ENCODE data around the gene KRT72.
"Not testable (repeated sequence)": the region's sequence is repeated elsewhere in the genome, so short reads cannot be mapped to it uniquely, and the experiment has no call there.

The KRT72 gene

GRCh38 chr12:52605542-52605941, 4.3 kb upstream of the KRT72 start:
- DNase-seq = no peak

- no peak for DNase-seq
These were observed 3.6 kb upstream of the KRT72 start for GRCh38 chr12:52604859-52605258.

GRCh38 chr12:52603314-52603713, 2.1 kb upstream of the KRT72 start:
- no peak for DNase-seq

GRCh38 chr12:52602552-52602951, 1.3 kb upstream of the KRT72 start:
- no peak for DNase-seq

- no peak for DNase-seq
These were observed 408 bp upstream of the KRT72 start for GRCh38 chr12:52601671-52602070.

- DNase-seq = no peak
These were observed 788 bp downstream of the KRT72 start for GRCh38 chr12:52600475-52600874.

- no peak for DNase-seq
These were observed 1.2 kb downstream of the KRT72 start for GRCh38 chr12:52600071-52600470.

GRCh38 chr12:52598966-52599365, 2.3 kb downstream of the KRT72 start:
- DNase-seq = no peak

- DNase-seq = not testable (repeated sequence)
These were observed 7.0 kb downstream of the KRT72 start for GRCh38 chr12:52594237-52594636.

- no peak for DNase-seq
These were observed 9.7 kb downstream of the KRT72 start for GRCh38 chr12:52591521-52591920.

GRCh38 chr12:52590021-52590420, 11.2 kb downstream of the KRT72 start:
- no peak for DNase-seq

- DNase-seq = no peak
These were observed 13.7 kb downstream of the KRT72 start for GRCh38 chr12:52587563-52587962.

- no peak for DNase-seq
These were observed 15.3 kb downstream of the KRT72 start for GRCh38 chr12:52585946-52586345.

GRCh38 chr12:52585066-52585465, 16.2 kb downstream of the KRT72 start:
- no peak for DNase-seq

- DNase-seq = no peak
These were observed 17.0 kb downstream of the KRT72 start for GRCh38 chr12:52584156-52584682.

- peak; percentile 64 for DNase-seq
These were observed 18.2 kb downstream of the KRT72 start for GRCh38 chr12:52582971-52583456.

GRCh38 chr12:52582486-52582885, 18.8 kb downstream of the KRT72 start:
- no peak for DNase-seq

GRCh38 chr12:52581481-52581880, 19.8 kb downstream of the KRT72 start:
- no peak for DNase-seq

- DNase-seq = no peak
These were observed 20.2 kb downstream of the KRT72 start for GRCh38 chr12:52581066-52581465.

GRCh38 chr12:52580496-52580895, 20.8 kb downstream of the KRT72 start:
- no peak for DNase-seq

GRCh38 chr12:52579468-52580465, 21.5 kb downstream of the KRT72 start:
- no peak for DNase-seq

GRCh38 chr12:52578469-52578868, 22.8 kb downstream of the KRT72 start:
- no peak for DNase-seq

- no peak for DNase-seq
These were observed 23.9 kb downstream of the KRT72 start for GRCh38 chr12:52577316-52577715.

GRCh38 chr12:52575948-52576347, 25.3 kb downstream of the KRT72 start:
- no peak for DNase-seq
